A549 (cell line): ENCODE data around the gene OR51A4.

Experiments
- CEBPB ChIP-seq, 2 experiments: fragments of >200 bp in 1 of 2; sonication (Bioruptor Twin) in 1 of 2; formaldehyde crosslinking in 1 of 2; IDR thresholded peaks; 2 replicates each; pipeline ENCODE4 v1.6.1; 2012 to 2016
- EP300 ChIP-seq, 2 experiments: fragments of >200 bp; sonication (Bioruptor Twin); formaldehyde crosslinking; IDR thresholded peaks; 2 replicates in 1 of 2; 3 replicates in 1 of 2; pipeline ENCODE4 v1.6.1; 2016 to 2017
- KDM1A ChIP-seq: fragments of 200-600 bp; sonication (generic); IDR thresholded peaks from 2 replicates; pipeline ENCODE4 v1.6.1; 2016; ENCODE audit warnings: low read depth, mild to moderate bottlenecking

DNA sequence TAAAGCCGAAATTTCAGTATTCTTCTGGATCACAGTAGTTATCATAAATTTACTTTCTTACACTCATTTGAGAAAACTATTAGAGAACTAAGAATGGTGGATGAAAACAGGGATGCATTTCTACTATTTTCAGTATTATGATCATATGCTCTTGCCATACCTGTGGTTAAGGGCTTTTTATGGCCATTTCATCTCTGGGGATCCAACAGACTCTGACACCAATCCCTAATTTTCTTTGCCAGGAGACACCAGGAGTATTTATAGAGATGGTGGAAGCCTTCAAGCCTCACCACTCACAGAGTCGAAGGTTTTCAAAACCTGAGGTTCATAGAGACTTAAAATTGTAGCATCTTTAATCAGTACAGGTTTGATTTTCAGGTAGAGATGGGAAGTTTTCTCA is 47.1 kb upstream of the OR51A4 start, which contains the start of gene OR51L1:
- no peak for TF ChIP-seq KDM1A
- TF ChIP-seq CEBPB (IDR thresholded peaks at IDR 0.05) = no peak
- no peak for TF ChIP-seq EP300 (IDR thresholded peaks at IDR 0.05)
